Neutrophil (primary cell): ENCODE measurements around the gene PIK3CB.

Source experiments
- H3K27ac ChIP-seq: fragments of 200-600 bp; sonication (generic); 2 replicates; pipeline ENCODE4 v1.5.1; 2016; ENCODE audit warnings: mild to moderate bottlenecking, moderate library complexity
- H3K27me3 ChIP-seq: fragments of 200-600 bp; sonication (generic); 2 replicates; pipeline ENCODE4 v1.6.0; 2016; ENCODE audit warnings: mild to moderate bottlenecking
- H3K36me3 ChIP-seq: fragments of 200-600 bp; sonication (generic); 2 replicates; pipeline ENCODE4 v1.5.1; 2017
- H3K4me1 ChIP-seq, 2 experiments: fragments of 200-600 bp in 1 of 2; sonication (generic) in 1 of 2; 1 replicate in 1 of 2; 2 replicates in 1 of 2; pipeline versions ENCODE4 v1.5.1 to v1.6.1; 2013 to 2016; ENCODE audit warnings: low read depth in 1 of 2, low read length in 1 of 2, mild to moderate bottlenecking in 1 of 2, moderate library complexity in 1 of 2; ENCODE audit not compliant: control insufficient read depth in 1 of 2, insufficient read depth in 1 of 2
- H3K4me3 ChIP-seq, 2 experiments: fragments of 200-600 bp in 1 of 2; sonication (generic) in 1 of 2; 1 replicate in 1 of 2; 2 replicates in 1 of 2; pipeline ENCODE4 v1.5.1; 2013 to 2016; ENCODE audit warnings: low read depth in 1 of 2, low read length in 1 of 2, mild to moderate bottlenecking in 1 of 2, moderate library complexity in 1 of 2
- H3K9me3 ChIP-seq: fragments of 200-600 bp; sonication (generic); 2 replicates; pipeline ENCODE4 v1.5.1; 2016
- CTCF ChIP-seq: fragments of 200-600 bp; sonication (generic); IDR thresholded peaks from 2 replicates; pipeline ENCODE4 v1.5.1; 2016; ENCODE audit warnings: antibody characterized with exemption

The PIK3CB gene

GRCh38 chr3:138862924-138863775 is 28.4 kb upstream of the PIK3CB start:
- Histone ChIP-seq H3K27me3 (no peaks in the 10 kb centered on the region), H3K4me3 (peak overlapping the region; percentile 5 to 13), H3K27ac (peak overlapping the region; percentile 80), H3K9me3 (no peaks in the 10 kb centered on the region), H3K36me3 (no peaks in the 10 kb centered on the region), H3K4me1 (peaks cover 24 to 27% of the 10 kb centered on the region in 2 experiments)
- TF ChIP-seq CTCF, result no peak

GRCh38 chr3:138862531-138862923 is 27.8 kb upstream of the PIK3CB start:
- no peak for TF ChIP-seq CTCF
- H3K4me3 ChIP-seq, result peak overlapping the region; percentile 5 to 13
- peak overlapping the region; percentile 80 for H3K27ac ChIP-seq
- no peaks in the 10 kb centered on the region for H3K9me3 ChIP-seq
- no peaks in the 10 kb centered on the region for H3K36me3 ChIP-seq
- H3K4me1 ChIP-seq, result peaks cover 24 to 27% of the 10 kb centered on the region in 2 experiments
- no peaks in the 10 kb centered on the region for H3K27me3 ChIP-seq

- Histone ChIP-seq H3K9me3 (no peaks in the 10 kb centered on the region), H3K4me3 (no peak overlapping the region), H3K27me3 (no peaks in the 10 kb centered on the region), H3K4me1 (peaks cover 24 to 27% of the 10 kb centered on the region in 2 experiments), H3K36me3 (no peaks in the 10 kb centered on the region), H3K27ac (peak overlapping the region; percentile 80)
- TF ChIP-seq CTCF, result no peak
Measured at GRCh38 chr3:138861798-138862197, 27.1 kb upstream of the PIK3CB start.

DNA sequence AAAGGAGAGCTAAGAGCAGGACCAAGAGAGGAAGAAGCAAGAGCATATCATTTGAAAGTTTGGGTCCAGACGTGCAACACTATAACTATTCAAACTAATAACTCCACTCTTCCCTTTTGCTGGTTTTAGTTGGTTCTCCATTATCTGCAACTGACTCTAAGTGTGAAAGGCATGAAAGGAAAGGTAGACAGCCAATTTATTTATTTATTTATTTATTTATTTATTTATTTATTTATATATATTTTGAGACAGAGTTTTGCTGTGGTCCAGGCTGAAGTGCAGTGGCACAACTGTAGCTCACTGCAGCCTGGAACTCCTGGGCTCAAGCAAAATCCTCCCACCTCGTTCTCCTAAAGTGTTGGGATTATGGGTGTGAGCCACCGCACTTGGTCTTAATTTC is 22.1 kb upstream of the PIK3CB start:
- Histone ChIP-seq H3K4me3 (no peak overlapping the region), H3K36me3 (no peaks in the 10 kb centered on the region), H3K27me3 (no peaks in the 10 kb centered on the region), H3K9me3 (no peaks in the 10 kb centered on the region), H3K27ac (no peak overlapping the region), H3K4me1 (peaks cover 13 to 14% of the 10 kb centered on the region in 2 experiments)
- no peak for TF ChIP-seq CTCF

GRCh38 chr3:138854940-138855339 is 20.2 kb upstream of the PIK3CB start:
- Histone ChIP-seq H3K4me1 (peaks cover 11 to 13% of the 10 kb centered on the region in 2 experiments), H3K27ac (no peak overlapping the region), H3K9me3 (no peaks in the 10 kb centered on the region), H3K36me3 (no peaks in the 10 kb centered on the region), H3K27me3 (no peaks in the 10 kb centered on the region), H3K4me3 (no peak overlapping the region)
- no peak for TF ChIP-seq CTCF
